HG02642 (cell line): Measurements from ENCODE around the gene DDX46.
"Not testable (repeated sequence)": the region's sequence is repeated elsewhere in the genome, so short reads cannot be mapped to it uniquely, and the experiment has no call there.

Experiments
- ATAC-seq: cut with Tn5 transposase; IDR thresholded peaks from one replicate; pipeline ENCODE4 v1.9.1; 2021; ENCODE audit warnings: mild to moderate bottlenecking; ENCODE audit not compliant: unreplicated experiment, poor library complexity

DDX46 gene

GRCh38 chr5:134758504-134759341 is at the start of gene DDX46:
DDX46 (plus strand) TSS chr5:134758779; CDS start chr5:134758939, 160 bp downstream.
- ATAC-seq, result peak; percentile 97

DNA sequence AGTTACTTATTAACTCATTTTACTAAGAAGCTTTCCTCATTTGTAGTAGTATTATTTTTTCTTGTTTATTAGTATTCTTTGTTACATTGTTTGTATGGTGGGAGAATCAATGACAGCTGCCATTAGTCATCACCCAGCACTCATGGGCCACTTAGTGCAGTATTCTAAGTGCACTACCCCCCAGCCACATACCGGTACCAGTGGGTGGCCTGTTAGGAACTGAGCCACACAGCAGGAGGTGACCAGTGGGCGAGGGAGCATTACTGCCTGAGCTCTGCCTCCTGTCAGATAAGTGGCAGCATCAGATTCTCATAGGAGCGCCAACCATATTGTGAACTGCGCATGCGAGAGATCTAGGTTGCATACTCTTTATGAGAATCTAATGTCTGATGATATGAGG is 44.5 kb upstream of the DDX46 start:
- ATAC-seq, result no peak

GRCh38 chr5:134714541-134714940 is 44.0 kb upstream of the DDX46 start:
- no peak for ATAC-seq

DNA sequence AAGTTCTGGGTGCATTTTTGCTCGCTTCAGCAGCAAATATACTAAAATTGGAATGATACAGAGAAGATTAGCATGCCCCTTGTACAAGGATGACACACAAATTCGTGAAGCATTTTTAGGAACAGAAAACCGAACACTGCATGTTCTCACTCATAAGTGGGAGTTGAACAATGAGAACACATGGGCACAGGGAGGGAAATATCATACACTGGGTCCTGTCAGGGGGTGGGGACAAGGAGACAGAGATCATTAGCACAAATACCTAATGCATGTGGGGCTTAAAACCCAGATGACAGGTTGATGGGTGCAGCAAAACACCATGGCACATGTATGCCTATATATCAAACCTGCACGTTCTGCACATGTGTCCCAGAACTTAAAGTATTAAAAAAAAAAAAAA is 43.1 kb upstream of the DDX46 start:
- ATAC-seq, result not testable (repeated sequence)

DNA sequence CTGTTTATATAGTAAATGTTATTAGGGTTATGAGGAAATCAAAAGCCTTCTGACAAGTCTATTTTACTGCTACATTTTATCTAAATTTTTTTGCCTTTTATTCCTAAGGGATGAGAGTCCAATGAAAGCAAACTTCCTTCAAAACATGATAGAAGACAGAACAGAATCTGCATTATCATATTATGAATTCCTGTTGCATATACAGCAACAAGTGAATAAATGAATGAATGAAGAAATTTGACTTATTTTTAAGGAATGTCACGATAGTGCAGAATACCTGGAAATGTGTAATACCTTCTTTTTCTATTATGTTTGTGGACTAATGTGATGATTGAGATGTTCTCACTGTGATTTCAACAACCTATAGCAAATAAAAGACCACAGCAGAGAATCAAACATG is 33.7 kb upstream of the DDX46 start:
- ATAC-seq, result no peak

- no peak for ATAC-seq
These were observed 25.8 kb upstream of the DDX46 start for GRCh38 chr5:134732819-134733218.

- ATAC-seq, result no peak
These were observed 23.3 kb upstream of the DDX46 start for GRCh38 chr5:134735243-134735642.

- no peak for ATAC-seq
These were observed 22.3 kb upstream of the DDX46 start for GRCh38 chr5:134736173-134736812.

- peak; percentile 97 for ATAC-seq
These were observed 20.2 kb upstream of the DDX46 start, which contains the start of gene CAMLG for GRCh38 chr5:134738133-134738962. CAMLG (plus strand) TSS chr5:134738548; CDS start chr5:134738621, 73 bp downstream.

GRCh38 chr5:134738963-134739661 is 19.5 kb upstream of the DDX46 start:
- no peak for ATAC-seq

- ATAC-seq, result no peak
These were observed 17.5 kb upstream of the DDX46 start for GRCh38 chr5:134741052-134741451.

DNA sequence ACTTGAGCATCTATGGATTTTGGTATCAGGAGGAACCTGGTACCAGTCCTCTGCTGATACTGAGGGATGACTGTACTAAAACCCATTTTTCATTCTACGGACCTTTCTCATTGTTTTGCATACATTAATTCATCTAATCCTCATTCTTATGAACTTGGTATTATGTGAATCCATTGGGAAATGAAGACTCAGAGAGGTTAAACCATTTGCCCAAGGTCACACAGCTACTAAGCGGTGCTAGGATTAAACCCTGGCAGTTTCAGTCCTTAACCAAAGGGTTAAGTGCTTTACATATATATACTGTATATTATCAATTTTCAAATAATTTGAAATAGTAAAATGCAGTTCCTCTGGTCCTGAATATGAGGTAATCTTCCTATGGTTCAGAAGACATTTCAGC is 16.4 kb upstream of the DDX46 start:
- no peak for ATAC-seq

- no peak for ATAC-seq
These were observed 9.2 kb upstream of the DDX46 start for GRCh38 chr5:134749415-134749814.

- ATAC-seq, result no peak
These were observed 439 bp upstream of the DDX46 start for GRCh38 chr5:134758176-134758503.

DNA sequence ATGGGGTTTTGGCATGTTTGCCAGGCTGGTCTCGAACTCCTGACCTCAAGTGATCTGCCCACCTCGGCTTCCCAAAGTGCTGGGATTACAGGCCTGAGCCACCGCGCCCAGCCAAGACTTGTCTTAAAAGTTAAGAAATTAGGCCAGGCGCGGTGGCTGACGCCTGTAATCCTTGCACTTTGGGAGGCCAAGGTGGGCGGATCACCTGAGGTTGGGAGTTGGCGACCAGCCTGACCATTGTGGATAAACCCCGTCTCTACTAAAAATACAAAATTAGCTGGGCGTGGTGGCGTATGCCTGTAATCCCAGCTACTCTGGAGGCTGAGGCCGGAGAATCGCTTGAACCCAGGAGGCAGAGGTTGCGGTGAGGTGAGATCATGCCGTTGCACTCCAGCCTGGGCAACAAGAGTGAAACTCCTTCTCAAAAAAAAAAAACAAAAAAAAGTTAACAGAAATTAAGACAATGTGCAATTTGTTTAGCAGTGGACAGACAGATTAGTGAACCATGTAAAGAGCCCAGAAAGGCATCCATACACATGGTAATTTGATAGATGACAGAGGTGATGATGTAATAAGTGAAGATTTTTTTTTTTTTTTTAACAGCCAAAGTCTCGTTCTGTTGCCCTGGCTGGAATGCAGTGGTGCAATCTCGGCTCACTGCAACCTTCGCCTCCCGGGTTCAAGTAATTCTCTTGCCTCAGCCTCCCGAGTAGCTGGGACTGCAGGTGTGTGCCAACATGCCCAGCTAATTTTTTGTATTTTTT is 9.1 kb downstream of the DDX46 start:
- not testable (repeated sequence) for ATAC-seq

DNA sequence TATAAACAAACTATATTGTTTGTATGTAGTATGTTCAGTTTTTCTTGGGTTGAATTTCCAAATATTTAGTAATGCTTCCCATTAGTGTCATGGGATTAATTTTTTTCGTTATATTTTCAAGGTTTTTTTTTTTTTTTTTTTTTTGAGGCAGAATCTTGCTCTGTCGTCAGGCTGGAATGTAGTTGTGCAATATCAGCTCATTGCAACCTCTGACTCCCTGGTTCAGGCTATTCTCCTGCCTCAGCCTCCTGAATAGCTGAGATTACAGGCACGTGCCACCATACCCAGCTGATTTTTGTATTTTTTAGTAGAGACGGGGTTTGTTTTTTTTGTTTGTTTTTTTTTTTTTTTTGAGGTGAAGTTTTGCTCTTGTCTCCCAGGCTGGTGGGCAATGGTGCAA is 10.6 kb downstream of the DDX46 start:
- ATAC-seq, result no peak

DNA sequence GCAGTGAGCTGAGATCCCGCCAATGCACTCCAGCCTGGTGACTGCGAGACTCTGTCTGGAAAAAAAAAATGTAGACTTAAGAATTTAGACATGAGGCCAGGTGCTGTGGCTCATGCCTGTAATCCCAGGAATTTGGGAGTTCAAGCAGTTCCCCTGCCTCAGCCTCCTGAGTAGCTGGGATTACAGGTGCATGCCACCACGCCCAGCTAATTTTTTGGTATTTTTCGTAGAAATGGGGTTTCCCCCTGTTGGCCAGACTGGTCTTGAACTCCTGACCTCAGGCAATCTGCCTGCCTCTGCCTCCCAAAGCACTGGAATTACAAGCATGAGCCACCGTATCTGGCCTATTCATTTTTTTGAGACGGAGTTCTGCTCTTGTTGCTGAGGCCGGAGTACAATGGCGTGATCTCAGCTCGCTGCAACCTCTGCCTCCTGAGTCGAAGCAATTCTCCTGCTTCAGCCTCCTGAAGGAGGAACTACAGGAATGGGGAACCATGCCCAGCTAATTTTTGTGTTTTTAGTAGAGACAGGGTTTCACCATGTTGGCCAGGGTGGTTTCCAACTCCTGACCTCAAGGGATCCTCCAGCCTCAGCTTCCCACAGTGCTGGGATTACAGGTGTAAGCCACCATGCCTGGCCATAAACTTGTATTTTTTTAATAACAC is 14.0 kb downstream of the DDX46 start:
- no peak for ATAC-seq

- no peak for ATAC-seq
These were observed 18.8 kb downstream of the DDX46 start for GRCh38 chr5:134777366-134777765.

GRCh38 chr5:134784241-134784920 is 25.8 kb downstream of the DDX46 start:
- no peak for ATAC-seq
